ENCODE results near the gene IMMP2L. TPM values are rescaled to one million over a fixed set of nuclear protein-coding genes. Genes with fewer than 3 reads are reported as not detected.

IMMP2L gene
- total and polyA plus RNA-seq, 2 donors (not counting 3 experiments of a cell fraction or from before 2014, with no cell fraction given): 9.9 to 11.8 TPM

DNA sequence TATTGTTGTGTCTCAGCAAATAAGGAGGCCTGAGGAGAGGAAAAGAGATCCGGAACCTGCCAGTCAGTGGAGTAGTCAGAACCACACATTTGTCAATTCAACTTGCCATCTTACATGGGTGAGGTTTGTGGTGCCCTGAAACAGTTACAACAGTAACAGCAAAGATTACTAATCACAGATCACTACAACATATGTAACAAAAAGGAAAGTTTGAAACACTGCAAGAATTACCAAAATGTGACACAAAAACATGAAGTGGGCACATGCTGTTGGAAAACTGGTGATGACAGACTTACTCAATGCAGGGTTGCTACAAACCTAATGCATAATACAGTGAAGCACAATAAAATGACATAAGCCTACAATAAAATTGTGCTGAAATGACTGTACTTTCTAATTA, 382.0 kb downstream of the IMMP2L start:
- H3K36me3 ChIP-seq (ENCODE audit: control insufficient read depth in 2 of 2, extremely low read depth in 1 of 2, insufficient read depth in 2 of 2, low read length in 2 of 2): no peaks in the 10 kb centered on the region
- no peaks in the 10 kb centered on the region for H4K20me1 ChIP-seq (replicated peaks; ENCODE audit: control insufficient read depth, extremely low read depth, insufficient read depth, low read length)
- H3K4me1 ChIP-seq (ENCODE audit: control insufficient read depth, extremely low read depth, insufficient read depth, low read length): no peaks in the 10 kb centered on the region
- no TSS peak for BruUV-seq (replicated peaks)
- no peak overlapping the region for H3K27ac ChIP-seq (ENCODE audit: insufficient read depth, low read depth, low read length)
- intact Hi-C loops (cut with micrococcal nuclease) (no loop called here), dilution Hi-C loops (cut with MboI; ENCODE audit: extremely low pct_ligation_motif_present, low sequenced_read_pairs) (no loop called here)
- TF ChIP-seq POLR2A (IDR thresholded peaks at IDR 0.05; ENCODE audit: low read depth, low read length) (no peak), EZH2 (IDR thresholded peaks at IDR 0.05; ENCODE audit: borderline replicate concordance, low read depth, low read length, severe bottlenecking) (no peak), GATA2 (IDR thresholded peaks at IDR 0.05; ENCODE audit: insufficient read depth, insufficient read length, low read depth, low read length) (no peak), MYC (IDR thresholded peaks at IDR 0.05; ENCODE audit: low read depth, low read length) (no peak), FOS (IDR thresholded peaks at IDR 0.05; ENCODE audit: borderline replicate concordance, insufficient read depth, low read length) (no peak), POLR2AphosphoS5 (IDR thresholded peaks at IDR 0.05; ENCODE audit: insufficient read depth, low read depth, low read length) (no peak), JUN (IDR thresholded peaks at IDR 0.05; ENCODE audit: borderline replicate concordance, insufficient read depth, insufficient read length, low read depth) (no peak)
- TF ChIP-seq, protein P1, sequence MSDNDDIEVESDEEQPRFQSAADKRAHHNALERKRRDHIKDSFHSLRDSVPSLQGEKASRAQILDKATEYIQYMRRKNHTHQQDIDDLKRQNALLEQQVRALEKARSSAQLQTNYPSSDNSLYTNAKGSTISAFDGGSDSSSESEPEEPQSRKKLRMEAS (IDR thresholded peaks at IDR 0.05; ENCODE audit: insufficient read depth, insufficient read length): no peak
- TF ChIP-seq, protein P2, sequence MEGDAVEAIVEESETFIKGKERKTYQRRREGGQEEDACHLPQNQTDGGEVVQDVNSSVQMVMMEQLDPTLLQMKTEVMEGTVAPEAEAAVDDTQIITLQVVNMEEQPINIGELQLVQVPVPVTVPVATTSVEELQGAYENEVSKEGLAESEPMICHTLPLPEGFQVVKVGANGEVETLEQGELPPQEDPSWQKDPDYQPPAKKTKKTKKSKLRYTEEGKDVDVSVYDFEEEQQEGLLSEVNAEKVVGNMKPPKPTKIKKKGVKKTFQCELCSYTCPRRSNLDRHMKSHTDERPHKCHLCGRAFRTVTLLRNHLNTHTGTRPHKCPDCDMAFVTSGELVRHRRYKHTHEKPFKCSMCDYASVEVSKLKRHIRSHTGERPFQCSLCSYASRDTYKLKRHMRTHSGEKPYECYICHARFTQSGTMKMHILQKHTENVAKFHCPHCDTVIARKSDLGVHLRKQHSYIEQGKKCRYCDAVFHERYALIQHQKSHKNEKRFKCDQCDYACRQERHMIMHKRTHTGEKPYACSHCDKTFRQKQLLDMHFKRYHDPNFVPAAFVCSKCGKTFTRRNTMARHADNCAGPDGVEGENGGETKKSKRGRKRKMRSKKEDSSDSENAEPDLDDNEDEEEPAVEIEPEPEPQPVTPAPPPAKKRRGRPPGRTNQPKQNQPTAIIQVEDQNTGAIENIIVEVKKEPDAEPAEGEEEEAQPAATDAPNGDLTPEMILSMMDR (IDR thresholded peaks at IDR 0.05; ENCODE audit: extremely low read depth in 1 of 2, insufficient read depth in 1 of 2, low read depth in 1 of 2, low read length in 2 of 2): no peak
- no peak overlapping the region for H2AFZ ChIP-seq (ENCODE audit: low read depth, low read length)
- POLR2A ChIA-PET: no interaction called here
- no peak overlapping the region for H3K9ac ChIP-seq (replicated peaks; ENCODE audit: extremely low read depth, insufficient read depth, low read length)
- H3K4me3 ChIP-seq (replicated peaks in 1 of 3; ENCODE audit: insufficient read depth in 1 of 3, low read depth in 1 of 3, low read length in 3 of 3): no peak overlapping the region
- no peaks in the 10 kb centered on the region for H3K79me2 ChIP-seq (ENCODE audit: control insufficient read depth, insufficient read depth, low read length)
- H3K4me2 ChIP-seq (ENCODE audit: insufficient read depth, low read length): no peak overlapping the region
- no peaks in the 10 kb centered on the region for H3K27me3 ChIP-seq (ENCODE audit: control insufficient read depth in 2 of 2, insufficient read depth in 2 of 2, low read length in 2 of 2)
- CTCF ChIA-PET: interaction anchor here (1.0 kb wide), 1 partner anchor 15 kb away, joined by 3 read pairs; no protein-coding TSS in a partner anchor
- H3K9me1 ChIP-seq (replicated peaks; ENCODE audit: control insufficient read depth, extremely low read depth, insufficient read depth, low read length): no peaks in the 10 kb centered on the region
- no peak for FAIRE-seq
- DNase-seq (ENCODE audit: low read depth, low spot score): no peak
- H3K9me3 ChIP-seq (replicated peaks; ENCODE audit: control insufficient read depth, insufficient read depth, low read length): no peaks in the 10 kb centered on the region
